K562 (cell line): ENCODE results near the gene ZNF8. TPM values are rescaled to one million over a fixed set of nuclear protein-coding genes. Genes with fewer than 3 reads are reported as not detected.

Experiments
- HNRNPH1 ChIP-seq: fragments of 200-400 bp; formaldehyde crosslinking; optimal IDR thresholded peaks from 2 replicates; pipeline ENCODE3; 2017; ENCODE audit warnings: low read depth, mild to moderate bottlenecking, low read length, moderate library complexity
- ID3 ChIP-seq, 2 experiments: fragments of 250-450 bp in 1 of 2; fragments of 450-650 bp in 1 of 2; sonication (Bioruptor Pico) in 1 of 2; IDR thresholded peaks; 2 replicates each; pipeline versions ENCODE4 v1.6.1 to v1.8.0; 2016 to 2021; ENCODE audit warnings: mild to moderate bottlenecking in 2 of 2, moderate library complexity in 2 of 2, missing compliant biosample characterization in 1 of 2, missing genetic modification characterization in 1 of 2
- ILF3 ChIP-seq: fragments of 450-650 bp; IDR thresholded peaks from 2 replicates; pipeline ENCODE4 v1.6.1; 2018; ENCODE audit warnings: antibody characterized with exemption, mild to moderate bottlenecking, moderate library complexity, borderline replicate concordance
- POLR2B ChIP-seq: fragments of 450-650 bp; IDR thresholded peaks from 2 replicates; pipeline ENCODE4 v1.6.1; 2018; ENCODE audit warnings: low read depth; ENCODE audit not compliant: partially characterized antibody
- PTBP1 ChIP-seq: fragments of 200-400 bp; formaldehyde crosslinking; IDR thresholded peaks from 2 replicates; pipeline ENCODE4 v1.6.1; 2017; ENCODE audit warnings: low read depth, low read length
- RBM15 ChIP-seq: fragments of 200-400 bp; formaldehyde crosslinking; IDR thresholded peaks from 2 replicates; pipeline ENCODE4 v1.6.1; 2018; ENCODE audit warnings: mild to moderate bottlenecking, low read length, moderate library complexity; ENCODE audit not compliant: insufficient read depth
- SIX5 ChIP-seq, 2 experiments: IDR thresholded peaks; 2 replicates each; pipeline ENCODE4 v1.6.1; 2011; ENCODE audit warnings: low read length in 2 of 2, borderline replicate concordance in 1 of 2, low read depth in 1 of 2, mild to moderate bottlenecking in 1 of 2, moderate library complexity in 1 of 2; ENCODE audit not compliant: insufficient read depth in 1 of 2
- TAL1 ChIP-seq: fragments of 450-650 bp; IDR thresholded peaks from 2 replicates; pipeline ENCODE4 v1.6.1; 2016; ENCODE audit warnings: mild to moderate bottlenecking
- ZNF232 ChIP-seq: sonication (generic); formaldehyde crosslinking; IDR thresholded peaks from 2 replicates; pipeline ENCODE4 v1.8.0; 2022; ENCODE audit warnings: mild to moderate bottlenecking, missing genetic modification reagents
- ZNF551 ChIP-seq: fragments of 250-450 bp; sonication (Bioruptor Pico); IDR thresholded peaks from 2 replicates; pipeline ENCODE4 v1.5.0; 2021; ENCODE audit warnings: mild to moderate bottlenecking, moderate library complexity
- ZNF785 ChIP-seq: fragments of 250-450 bp; sonication (Bioruptor Pico); IDR thresholded peaks from 2 replicates; pipeline ENCODE4 v1.4.0; 2020; ENCODE audit warnings: mild to moderate bottlenecking
- polyA plus RNA-seq, 8 experiments: library from polyadenylated mRNA; depleted of rRNA in 4 of 8; stranded (reverse) in 5 of 8; unstranded in 3 of 8; fragments of >200 nt; fragmentation: Nextera tagmentation in 2 of 8; fragmentation: Illumina TruSeq in 1 of 8; extraction: Ambion mirVana in 2 of 8; extraction: Trizol in 1 of 8; gene quantifications; 2 replicates each; pipeline versions ENCODE4 v1.2.1 to v1.2.3, GENCODE V29; 2011 to 2014; ENCODE audit warnings: inconsistent platforms in 1 of 8, missing spikeins in 1 of 8
- total RNA-seq, 7 experiments: library from RNA; depleted of rRNA in 6 of 7; stranded (reverse); fragments of >200 nt in 6 of 7; fragmentation: Illumina TruSeq in 2 of 7; extraction: Trizol in 2 of 7; gene quantifications; 2 replicates each; pipeline versions ENCODE4 v1.2.1 to v1.2.3, GENCODE V29; 2011 to 2021; ENCODE audit warnings: low replicate concordance in 1 of 7
- TF ChIP-seq, protein P1 (sequence below): fragments of 250-450 bp; sonication (Bioruptor Pico); IDR thresholded peaks from 2 replicates; pipeline ENCODE4 v1.4.0; 2020
- TF ChIP-seq, protein P2 (sequence below), 2 experiments: IDR thresholded peaks in 1 of 2; conservative IDR thresholded peaks in 1 of 2; 2 replicates each; pipeline ENCODE4 v1.6.1; 2016; ENCODE audit warnings: low read depth in 2 of 2, mild to moderate bottlenecking in 1 of 2, missing compliant biosample characterization in 1 of 2, missing genetic modification characterization in 1 of 2, moderate library complexity in 1 of 2
- TF ChIP-seq, protein P3 (sequence below): fragments of 450-650 bp; IDR thresholded peaks from 2 replicates; pipeline ENCODE4 v1.6.1; 2016
- TF ChIP-seq, protein P4 (sequence below): fragments of 250-450 bp; sonication (Bioruptor Pico); IDR thresholded peaks from 2 replicates; pipeline ENCODE4 v1.8.0; 2022; ENCODE audit warnings: moderate library complexity, mild to moderate bottlenecking, inconsistent platforms

The ZNF8 gene
- total and polyA plus RNA-seq, 9 of the 15 experiments (the other 6 are each of a cell fraction or from before 2014, with no cell fraction given) = 0.71 to 7.7 (median 4.7) TPM

DNA sequence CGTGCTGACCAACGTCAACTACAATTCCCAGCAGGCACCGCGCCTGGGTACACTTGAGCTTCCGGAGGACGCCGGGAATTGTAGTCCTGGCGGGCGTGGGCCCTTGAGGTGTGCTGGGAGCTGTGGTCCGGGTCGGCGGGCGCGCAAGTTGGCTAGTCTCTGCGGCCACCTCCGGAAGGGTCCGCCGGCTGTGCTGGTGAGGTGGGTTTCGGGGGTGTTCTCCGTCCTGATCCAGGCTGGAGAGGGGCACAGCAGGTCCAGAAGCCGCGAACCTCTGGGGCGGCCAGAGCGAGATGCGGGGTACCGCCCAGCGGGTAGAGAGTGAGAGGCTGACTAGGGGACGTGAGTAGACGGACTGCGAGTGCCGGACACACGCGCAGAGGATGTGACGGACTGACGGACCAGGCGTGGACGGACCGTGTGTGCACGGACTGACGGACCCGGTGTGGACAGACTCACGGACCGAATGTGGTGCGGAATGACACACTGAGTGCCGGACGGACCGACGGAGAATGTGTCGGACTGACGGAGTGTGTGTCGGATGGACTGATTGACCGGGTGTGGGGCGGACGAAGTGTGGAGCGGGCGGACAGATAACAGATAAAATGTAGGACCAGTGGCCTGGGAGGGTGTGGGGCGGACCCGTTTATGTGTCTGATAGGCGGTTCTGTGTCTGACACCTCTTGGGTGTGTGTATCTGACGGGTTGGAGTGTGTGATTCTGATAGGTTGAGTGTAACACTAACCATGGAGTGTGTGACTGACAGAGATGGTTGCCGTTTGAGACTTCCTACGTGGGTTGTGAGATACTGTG, 48.4 kb downstream of the ZNF8 start, which contains the start of gene ZSCAN22 (continued):
- TF ChIP-seq, protein P1, sequence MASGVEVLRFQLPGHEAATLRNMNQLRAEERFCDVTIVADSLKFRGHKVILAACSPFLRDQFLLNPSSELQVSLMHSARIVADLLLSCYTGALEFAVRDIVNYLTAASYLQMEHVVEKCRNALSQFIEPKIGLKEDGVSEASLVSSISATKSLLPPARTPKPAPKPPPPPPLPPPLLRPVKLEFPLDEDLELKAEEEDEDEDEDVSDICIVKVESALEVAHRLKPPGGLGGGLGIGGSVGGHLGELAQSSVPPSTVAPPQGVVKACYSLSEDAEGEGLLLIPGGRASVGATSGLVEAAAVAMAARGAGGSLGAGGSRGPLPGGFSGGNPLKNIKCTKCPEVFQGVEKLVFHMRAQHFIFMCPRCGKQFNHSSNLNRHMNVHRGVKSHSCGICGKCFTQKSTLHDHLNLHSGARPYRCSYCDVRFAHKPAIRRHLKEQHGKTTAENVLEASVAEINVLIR = peak; percentile 95
- TF ChIP-seq ZNF785 (CRISPR knock-in tag) = no peak
- TF ChIP-seq ZNF232 (CRISPR knock-in tag) = no peak
- TF ChIP-seq HNRNPH1 = no peak
- no peak for TF ChIP-seq ILF3
- TF ChIP-seq TAL1 = peak; percentile 28
- no peak for TF ChIP-seq PTBP1
- TF ChIP-seq, protein P2, sequence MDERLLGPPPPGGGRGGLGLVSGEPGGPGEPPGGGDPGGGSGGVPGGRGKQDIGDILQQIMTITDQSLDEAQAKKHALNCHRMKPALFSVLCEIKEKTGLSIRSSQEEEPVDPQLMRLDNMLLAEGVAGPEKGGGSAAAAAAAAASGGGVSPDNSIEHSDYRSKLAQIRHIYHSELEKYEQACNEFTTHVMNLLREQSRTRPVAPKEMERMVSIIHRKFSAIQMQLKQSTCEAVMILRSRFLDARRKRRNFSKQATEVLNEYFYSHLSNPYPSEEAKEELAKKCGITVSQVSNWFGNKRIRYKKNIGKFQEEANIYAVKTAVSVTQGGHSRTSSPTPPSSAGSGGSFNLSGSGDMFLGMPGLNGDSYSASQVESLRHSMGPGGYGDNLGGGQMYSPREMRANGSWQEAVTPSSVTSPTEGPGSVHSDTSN (CRISPR knock-in tag; IDR thresholded peaks at IDR 0.05; ENCODE audit: low read depth) = no peak
- TF ChIP-seq, protein P2 (tag; conservative IDR thresholded peaks at IDR 0.05; ENCODE audit: low read depth) = peak; percentile 21; the same call in 1 of the 2 replicates
- TF ChIP-seq SIX5 (IDR thresholded peaks at IDR 0.05; ENCODE audit: borderline replicate concordance in 1 of 2, insufficient read depth in 1 of 2, low read depth in 1 of 2, low read length in 2 of 2) = peak; percentile 96 to 99
- TF ChIP-seq, protein P3, sequence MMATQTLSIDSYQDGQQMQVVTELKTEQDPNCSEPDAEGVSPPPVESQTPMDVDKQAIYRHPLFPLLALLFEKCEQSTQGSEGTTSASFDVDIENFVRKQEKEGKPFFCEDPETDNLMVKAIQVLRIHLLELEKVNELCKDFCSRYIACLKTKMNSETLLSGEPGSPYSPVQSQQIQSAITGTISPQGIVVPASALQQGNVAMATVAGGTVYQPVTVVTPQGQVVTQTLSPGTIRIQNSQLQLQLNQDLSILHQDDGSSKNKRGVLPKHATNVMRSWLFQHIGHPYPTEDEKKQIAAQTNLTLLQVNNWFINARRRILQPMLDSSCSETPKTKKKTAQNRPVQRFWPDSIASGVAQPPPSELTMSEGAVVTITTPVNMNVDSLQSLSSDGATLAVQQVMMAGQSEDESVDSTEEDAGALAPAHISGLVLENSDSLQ = peak; percentile 87
- TF ChIP-seq, protein P4, sequence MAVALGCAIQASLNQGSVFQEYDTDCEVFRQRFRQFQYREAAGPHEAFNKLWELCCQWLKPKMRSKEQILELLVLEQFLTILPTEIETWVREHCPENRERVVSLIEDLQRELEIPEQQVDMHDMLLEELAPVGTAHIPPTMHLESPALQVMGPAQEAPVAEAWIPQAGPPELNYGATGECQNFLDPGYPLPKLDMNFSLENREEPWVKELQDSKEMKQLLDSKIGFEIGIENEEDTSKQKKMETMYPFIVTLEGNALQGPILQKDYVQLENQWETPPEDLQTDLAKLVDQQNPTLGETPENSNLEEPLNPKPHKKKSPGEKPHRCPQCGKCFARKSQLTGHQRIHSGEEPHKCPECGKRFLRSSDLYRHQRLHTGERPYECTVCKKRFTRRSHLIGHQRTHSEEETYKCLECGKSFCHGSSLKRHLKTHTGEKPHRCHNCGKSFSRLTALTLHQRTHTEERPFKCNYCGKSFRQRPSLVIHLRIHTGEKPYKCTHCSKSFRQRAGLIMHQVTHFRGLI = no peak
- no peak for TF ChIP-seq ZNF551 (CRISPR knock-in tag)
- peak; percentile 84 for TF ChIP-seq POLR2B
- no peak for TF ChIP-seq ID3 (CRISPR knock-in tag; IDR thresholded peaks at IDR 0.05)
- TF ChIP-seq ID3 (tag; IDR thresholded peaks at IDR 0.05) = peak; percentile 92; the same call in 1 of the 2 replicates
- TF ChIP-seq RBM15 = no peak
